ENCODE results near the gene SFT2D1.

GRCh38 chr6:166355552-166355951 is 13.2 kb upstream of the SFT2D1 start:
- TF ChIP-seq CTCF (IDR thresholded peaks at IDR 0.05) (no peak), POLR2A (IDR thresholded peaks at IDR 0.05) (no peak)
